Midbrain (tissue), 1 donor: Measurements from ENCODE around the gene ATG10.
"Not testable (repeated sequence)": the region's sequence is repeated elsewhere in the genome, so short reads cannot be mapped to it uniquely, and the experiment has no call there.

Experiments
- DNase-seq: peaks from one replicate; lab custom pipeline; 2025; lab: John Stamatoyannopoulos, UW

The ATG10 gene

DNA sequence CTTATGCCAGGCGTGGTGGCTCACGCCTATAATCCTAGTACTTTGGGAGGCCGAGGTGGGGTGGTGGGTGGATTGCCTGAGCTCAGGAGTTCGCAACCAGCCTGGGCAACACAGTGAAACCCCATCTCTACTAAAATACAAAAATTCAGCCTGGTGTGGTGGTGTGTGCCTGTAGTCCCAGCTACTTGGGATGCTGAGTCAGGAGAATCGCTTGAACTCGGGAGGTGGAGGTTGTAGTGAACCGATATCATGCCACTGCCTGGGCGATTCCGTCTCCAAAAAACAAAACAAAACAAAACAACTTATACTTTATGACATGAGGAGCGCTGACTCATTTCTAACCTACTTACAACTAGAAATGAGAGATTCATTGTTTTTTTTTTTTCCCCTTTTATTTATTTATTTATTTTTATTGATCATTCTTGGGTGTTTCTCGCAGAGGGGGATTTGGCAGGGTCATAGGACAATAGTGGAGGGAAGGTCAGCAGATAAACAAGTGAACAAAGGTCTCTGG, 10.4 kb downstream of the ATG10 start:
- DNase-seq: not testable (repeated sequence)

DNA sequence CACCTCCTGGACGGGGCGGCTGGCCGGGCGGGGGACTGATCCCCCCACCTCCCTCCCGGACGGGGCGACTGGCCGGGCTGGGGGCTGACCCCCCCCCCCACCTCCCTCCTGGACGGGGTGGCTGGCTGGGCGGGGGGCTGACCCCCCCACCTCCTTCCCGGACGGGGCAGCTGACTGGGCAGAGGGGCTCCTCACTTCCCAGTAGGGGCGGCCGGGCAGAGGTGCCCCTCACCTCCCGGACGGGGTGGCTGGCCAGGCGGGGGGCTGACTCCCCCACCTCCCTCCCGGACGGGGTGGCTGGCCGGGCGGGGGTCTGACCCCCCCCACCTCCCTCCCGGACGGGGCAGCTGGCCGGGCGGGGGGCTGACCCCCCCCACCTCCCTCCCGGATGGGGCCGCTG, 11.3 kb downstream of the ATG10 start:
- not testable (repeated sequence) for DNase-seq

DNA sequence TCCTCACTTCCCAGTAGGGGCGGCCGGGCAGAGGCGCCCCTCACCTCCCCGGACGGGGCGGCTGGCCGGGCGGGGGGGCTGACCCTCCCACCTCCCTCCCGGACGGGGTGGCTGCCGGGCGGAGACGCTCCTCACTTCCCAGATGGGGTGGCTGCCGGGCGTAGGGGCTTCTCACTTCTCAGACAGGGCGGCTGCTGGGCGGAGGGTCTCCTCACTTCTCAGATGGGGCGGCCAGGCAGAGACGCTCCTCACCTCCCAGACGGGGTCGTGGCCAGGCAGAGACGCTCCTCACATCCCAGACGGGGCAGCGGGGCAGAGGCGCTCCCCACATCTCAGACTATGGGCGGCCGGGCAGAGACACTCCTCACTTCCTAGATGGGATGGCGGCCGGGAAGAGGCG, 11.7 kb downstream of the ATG10 start:
- DNase-seq: not testable (repeated sequence)

DNA sequence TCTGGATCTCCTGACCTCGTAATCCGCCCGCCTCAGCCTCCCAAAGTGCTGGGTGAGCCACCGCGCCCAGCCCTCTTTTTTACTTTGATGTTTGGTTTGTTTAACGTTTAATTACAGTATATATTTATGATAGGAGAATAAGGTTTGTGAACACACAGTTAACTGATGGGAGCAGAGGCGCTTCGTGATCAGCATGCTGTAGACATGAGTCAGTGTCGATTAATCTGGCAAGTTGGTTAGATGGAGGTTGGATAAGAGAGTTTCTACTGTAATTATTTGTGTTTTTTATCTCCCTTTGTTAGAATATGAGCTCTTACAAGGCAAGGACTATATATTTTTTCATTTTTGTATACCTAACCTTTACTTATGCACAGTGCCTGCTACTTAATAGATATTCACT, 14.3 kb downstream of the ATG10 start:
- no peak for DNase-seq

DNA sequence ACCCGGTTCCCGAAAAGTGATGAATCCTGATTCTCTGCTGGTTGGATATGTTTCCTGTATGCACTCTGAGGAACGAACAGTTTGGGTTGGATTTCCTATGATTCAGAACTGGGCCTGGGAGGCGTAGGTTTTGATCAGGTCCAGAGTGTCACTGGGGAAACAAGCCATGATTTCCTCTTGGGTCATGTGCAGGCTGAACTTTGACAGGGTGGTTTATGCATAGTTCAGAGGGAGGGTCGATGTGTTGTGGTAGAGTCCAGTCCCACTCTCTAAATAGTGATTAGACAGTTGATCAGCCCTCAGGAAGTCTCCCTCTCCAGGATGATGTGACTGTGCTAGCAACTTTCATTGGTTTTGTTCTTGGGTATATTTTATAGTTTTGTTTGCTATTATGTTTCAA, 17.4 kb downstream of the ATG10 start:
- no peak for DNase-seq

DNA sequence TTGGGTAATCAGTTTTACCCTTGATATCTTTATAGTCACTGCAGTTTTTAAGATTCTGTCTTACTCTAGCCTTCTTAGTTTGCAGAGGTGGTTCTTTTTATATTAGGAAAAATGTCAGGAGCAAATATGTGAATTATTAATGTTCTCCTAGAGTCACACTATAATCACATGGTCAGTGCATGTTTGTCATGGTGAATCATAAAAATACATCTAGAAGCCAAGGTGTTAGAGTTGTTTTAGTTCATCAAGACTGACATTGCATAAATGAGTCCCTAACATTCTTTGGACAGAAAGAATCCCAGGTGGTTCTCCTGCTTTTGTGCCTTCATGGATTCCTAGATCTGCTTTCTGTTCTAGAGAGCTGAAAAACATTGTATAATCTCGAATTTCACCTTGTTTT, 22.9 kb downstream of the ATG10 start:
- DNase-seq: no peak

DNA sequence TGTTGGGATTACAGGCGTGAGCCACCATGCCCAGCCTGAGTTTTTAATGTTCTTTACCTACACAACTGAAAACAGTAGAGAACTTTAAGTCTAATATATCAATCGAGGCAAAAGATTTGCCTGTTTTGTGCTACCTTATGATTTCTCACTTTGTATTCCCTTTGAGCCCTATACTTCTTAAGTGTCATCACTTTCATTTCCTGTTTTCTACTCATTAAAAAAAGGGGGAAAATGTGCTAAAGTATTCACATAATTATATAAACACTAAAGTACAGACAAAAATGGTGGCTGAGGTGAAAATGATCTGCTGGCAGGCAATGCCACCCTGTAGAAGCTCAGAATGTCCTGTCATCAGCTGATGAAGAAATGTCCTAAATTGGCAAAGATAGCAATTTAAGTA, 23.6 kb downstream of the ATG10 start:
- no peak for DNase-seq

DNA sequence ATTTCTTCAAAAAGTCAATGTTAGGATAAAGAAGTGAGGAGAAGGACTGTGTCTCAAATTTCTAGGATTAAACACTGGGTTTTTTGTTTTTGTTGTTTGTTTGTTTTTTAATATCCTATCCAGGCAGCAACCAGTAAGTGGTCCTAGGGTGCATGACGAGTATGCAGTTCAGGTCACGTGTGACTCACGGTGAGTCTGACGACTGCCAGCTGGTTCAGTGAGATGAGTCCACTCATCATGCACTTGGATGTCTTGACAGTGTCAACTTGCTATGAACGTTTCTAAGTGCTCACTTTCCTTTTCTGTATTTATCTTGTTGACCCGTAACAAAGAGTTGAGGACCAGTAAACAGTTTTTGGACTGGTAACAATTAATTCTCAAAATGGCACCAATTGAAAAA, 32.7 kb downstream of the ATG10 start:
- no peak for DNase-seq

DNA sequence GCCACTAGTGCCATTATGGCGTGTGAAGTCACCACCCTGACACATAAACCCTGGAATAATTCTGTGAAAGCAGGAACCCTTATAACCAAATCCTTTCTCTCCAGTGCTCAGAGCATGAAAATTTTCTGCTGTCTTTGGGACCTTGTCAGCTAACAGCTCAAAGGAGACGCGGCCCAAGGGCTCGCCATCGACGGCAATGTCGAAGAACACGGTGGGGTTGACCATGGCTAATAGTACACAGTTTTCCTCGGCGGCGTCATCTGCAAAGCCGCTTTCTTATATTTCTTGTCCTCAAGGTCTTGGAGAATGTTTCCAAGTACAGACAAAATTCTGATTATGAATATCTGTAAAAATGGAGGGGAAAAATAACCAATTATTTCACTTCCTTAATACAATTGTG, 38.0 kb downstream of the ATG10 start:
- not testable (repeated sequence) for DNase-seq

DNA sequence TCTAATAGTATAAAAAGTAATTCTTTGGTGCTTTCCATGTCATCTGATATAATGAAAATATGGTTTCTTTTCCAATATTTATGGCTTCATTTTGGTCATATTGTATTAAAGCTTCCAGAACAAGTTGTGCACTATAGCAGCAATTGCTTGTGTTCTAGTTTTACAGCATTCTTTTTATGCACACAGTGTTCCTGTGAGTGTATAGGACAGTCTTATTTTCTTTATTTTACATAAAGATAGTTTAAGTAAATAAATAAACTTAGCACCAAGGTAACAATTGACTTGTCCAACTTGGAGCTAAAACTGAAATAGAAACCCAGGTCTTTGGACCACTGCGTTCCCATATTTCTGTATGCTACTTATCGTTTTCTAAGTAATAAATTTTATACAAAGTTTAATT, 38.9 kb downstream of the ATG10 start:
- DNase-seq: no peak

DNA sequence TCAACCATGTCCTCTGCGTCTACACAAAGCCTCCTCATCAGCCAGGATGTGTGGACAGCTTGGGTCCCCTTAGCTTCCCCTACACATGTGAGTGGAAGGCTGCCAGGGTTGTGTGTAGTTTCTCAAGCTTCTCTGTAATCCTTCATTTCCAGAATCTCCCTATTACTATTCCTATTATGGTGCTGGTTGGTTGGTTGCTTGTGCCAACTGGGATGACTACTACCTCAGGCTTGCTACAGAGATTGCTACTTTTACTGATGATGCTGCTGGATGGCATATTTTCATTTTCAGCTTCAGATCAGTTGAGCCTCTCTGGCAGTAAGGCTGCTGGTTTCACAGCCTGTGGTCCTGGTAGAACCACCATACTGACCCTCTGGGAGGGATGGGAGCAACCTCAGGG, 39.9 kb downstream of the ATG10 start:
- DNase-seq: no peak

DNA sequence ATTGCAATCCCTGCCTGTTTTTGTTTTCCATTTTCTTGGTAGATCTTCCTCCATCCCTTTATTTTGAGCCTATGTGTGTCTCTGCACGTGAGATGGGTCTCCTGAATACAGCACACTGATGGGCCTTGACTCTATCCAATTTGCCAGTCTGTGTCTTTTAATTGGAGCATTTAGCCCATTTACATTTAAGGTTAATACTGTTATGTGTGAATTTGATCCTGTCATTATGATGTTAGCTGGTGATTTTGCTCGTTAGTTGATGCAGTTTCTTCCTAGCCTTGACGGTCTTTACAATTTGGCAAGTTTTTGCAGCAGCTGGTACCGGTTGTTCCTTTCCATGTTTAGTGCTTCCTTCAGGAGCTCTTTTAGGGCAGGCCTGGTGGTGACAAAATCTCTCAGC, 42.8 kb downstream of the ATG10 start:
- DNase-seq: not testable (repeated sequence)

DNA sequence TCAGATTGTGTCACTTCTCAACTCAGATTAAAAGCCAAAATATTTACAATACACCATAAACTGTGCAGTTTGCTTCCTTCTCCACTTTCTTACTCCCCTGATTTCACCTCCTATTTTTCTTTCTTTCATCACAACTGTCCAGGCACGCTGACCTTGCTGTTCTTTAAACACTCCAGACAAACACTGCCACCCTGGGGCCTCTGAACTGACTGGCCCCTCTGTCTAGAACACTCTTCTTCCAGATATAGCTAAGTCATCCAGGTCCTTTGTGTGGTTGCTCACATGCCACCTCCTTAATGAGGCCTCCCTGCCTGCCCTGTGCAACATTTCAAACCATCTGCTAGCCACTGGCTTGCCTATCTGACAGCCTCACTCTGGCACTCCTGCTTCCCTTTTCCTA, 46.6 kb downstream of the ATG10 start:
- no peak for DNase-seq

DNA sequence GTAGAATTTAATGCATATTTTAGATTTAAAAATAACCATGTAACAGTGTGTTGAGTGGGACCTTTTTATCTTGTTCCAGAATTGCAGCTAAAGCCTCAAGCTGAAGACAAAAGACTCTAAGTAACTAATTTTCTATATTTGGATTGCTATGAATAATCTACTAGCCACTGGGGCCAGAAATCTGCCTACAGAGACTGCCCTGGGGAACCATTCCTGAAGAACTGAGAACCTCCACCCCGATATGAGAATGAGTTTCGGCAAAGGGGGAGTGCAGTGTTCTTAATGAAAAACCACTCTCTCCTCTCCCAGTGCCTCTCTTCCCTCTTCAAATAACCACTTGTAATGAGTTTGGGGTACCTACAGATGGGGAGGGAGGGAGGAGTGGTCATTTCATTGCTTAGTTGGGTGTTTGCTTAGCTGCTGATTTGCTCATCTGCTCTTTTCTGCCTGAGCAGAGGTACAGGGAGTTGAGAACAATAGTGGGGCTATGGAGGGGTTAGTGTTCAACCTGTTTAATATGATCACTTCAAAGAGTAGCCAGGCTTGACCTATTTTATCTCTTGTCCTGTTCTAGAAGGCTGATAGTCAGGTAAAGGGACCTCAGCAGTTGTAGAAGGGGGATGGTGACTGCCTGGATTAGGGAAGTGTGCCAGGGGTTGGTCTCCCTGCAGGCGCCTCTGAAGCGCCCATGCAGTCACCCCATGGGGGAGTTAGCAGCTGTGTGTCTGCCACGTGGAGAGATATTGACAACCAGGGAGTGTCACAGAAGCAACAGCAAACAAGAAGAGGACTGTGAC, 47.7 kb downstream of the ATG10 start:
- no peak for DNase-seq

DNA sequence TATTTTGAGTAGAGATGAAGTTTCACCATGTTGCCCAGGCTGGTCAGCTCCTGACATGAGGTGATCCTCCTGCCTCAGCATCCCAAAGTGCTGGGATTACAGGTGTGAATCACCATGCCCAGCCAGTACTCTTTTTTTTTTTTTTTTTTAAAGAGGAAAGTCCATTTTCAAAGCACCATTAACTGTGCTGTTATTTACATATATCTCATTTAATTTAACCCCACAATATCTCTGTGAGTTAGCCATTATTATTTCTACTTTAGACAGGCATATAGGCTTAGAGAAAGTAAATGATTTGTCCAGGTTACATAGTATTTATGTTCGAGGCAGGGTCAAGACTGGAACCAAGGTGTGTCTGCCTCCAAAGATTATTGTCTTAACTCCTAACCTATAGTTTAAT, 50.7 kb downstream of the ATG10 start:
- no peak for DNase-seq

DNA sequence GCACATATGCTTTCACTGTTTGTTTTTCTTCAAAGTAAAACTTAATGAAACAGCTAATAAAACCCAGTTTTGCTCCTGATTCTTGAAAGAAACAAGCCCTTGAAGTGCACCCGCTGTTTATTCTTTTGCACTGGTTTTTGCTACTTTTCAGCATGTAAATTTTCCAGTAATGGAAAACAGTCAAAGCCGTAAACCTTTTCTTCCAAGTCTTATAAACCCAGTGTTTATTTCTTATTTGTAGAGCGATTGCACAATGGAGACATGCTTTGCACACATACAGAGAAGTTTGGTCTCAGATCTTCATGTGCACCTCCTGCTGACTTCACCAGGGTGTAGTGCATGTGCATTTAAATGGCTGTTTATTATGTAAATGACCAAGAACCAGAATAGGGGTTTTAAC, 51.8 kb downstream of the ATG10 start:
- DNase-seq: no peak

DNA sequence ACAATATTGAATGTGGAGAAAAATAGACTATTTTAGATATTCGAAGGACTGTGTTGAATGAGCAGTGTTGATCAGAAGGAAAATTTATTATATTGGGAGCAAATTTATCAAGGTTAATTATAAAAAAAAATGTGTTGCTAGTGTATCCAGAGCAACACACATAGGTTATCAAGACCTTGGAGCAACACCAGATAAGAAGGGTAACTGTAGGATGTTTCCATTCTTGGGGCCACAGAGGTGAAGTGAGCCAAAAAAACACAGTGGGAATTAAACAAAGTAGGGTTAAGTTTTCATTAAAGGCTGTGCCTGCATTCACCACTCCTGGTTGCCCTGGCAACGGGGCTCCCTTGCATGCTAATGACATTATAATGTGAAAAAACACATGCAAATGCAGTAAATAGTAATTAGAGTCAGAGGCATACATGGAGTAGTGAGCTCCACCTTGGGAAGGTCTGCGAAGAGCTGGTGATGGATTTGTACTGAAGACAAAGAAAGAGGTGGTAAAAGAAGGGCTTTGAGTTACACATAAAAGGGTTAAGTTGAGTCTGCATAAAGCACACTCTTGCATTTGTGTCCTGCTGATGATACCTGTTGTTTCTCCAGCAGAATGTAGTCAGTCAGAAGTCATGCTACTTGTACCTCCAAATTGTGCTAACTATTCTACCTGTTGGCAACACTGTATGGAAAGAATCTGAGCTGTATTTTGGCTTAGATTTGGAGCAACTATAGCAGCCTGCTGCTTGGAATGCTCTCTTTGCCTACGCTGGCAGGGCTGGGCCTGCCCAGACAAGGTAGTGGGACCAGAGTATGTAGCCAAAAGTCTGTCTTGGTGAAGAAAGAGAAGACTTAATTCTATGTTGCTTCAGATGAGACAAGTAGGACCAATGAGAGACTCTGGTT, 59.6 kb downstream of the ATG10 start:
- no peak for DNase-seq

DNA sequence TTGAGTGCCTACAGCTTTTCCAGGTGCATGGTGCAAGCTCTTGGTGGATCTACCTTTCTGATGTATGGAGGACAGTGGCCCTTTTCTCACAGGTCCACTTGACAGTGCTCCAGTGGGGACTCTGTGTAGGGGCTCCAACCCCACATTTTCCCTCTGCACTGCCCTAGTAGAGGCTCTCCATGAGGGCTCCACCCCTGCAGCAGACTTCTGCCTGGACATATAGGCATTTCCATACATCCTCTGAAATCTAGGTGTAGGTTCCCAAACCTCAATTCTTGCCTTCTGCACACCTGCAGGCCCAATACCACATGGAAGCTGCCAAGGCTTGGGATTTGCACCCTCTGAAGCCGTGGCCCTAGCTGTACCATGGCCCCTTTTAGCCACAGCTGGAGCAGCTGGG, 71.1 kb downstream of the ATG10 start:
- not testable (repeated sequence) for DNase-seq

DNA sequence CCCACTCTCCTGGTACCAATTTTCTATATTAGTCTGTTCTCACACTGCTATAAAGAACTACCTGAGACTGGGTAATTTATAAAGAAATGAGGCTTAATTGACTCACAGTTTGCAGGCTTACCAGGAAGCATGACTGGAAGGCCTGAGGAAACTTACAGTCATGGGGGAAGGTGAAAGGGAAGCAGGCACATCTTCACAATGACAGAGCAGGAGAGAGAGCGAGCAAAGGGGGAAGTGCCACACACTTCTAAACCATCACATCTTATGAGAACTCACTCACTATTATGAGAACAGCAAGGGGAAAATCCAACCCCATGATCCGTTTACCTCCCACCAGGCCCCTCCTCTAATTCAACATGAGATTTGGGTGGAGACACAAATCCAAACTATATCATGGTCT, 72.2 kb downstream of the ATG10 start:
- DNase-seq: no peak

DNA sequence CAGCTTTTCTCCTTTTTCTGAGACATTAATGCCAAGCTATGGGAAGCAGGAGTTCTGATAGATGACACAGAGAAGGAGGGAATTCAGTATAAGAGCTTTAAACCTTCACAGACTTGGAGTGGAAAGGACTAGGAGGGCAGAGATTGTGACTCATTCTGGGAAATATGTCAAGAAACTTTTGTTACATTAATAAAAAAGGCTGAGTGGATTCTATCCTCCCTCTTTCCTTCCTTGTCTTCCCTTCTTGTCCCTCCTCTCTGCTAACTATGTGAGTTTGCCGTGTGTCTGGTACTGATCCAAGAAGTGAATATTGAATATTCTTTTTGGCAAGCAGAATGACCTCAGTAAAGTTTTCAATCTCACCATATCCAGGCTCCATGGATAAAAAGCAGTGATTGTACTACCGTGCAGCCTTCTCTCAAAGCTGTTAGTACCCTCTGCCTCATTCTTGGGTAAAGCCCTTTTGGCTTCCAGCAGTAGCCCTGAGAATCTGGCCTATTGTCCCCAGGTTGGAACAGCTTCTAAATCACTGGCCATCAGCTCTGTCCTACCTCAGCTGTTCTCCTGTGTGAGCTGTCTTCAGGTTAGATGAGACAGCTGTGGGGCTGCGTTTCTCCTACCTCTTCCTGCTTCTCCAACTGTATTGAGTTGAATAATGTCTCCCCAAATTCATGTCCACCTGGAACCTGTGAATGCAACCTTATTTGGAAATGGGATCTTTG, 73.9 kb downstream of the ATG10 start:
- no peak for DNase-seq

DNA sequence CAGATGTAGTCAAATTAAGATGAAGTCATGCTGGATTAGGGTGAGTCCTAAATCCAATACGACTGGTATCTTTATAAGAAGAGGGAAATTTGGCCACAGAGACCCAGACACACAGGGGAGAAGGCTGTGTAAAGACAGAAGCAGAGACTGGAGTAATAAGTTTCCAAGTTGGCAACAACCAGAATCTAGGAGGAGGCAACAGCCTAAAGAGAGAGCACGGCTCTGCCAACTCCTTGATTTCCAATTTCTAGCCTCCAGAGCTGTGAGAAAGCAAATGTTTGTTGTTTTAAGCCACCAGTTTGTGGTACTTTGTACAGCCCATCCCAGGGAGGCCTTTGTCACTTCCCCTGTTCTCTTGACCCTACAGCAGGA, 74.4 kb downstream of the ATG10 start:
- DNase-seq: no peak

DNA sequence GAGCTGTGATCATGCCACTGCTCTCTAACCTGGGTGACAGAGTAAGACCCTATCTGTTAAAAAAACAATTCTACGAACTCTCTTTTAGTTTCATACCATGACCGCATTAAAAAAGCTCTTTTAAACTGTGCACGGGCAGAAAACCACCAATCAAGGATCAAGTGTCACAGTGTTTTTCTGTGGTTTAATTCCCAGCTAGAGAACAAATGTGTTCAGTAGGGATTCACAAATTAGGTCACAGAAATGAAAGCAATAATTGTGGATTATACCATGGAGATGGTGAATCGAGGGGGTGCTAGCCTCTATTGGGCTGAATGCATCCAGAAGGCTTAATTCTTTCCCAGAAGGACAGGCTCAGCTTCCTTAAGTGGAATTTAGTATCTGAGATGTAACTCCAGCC, 79.1 kb downstream of the ATG10 start:
- no peak for DNase-seq
